HFFc6 (cell line): Measurements from ENCODE around the gene BACE2. TPM values are rescaled to one million over a fixed set of nuclear protein-coding genes. Genes with fewer than 3 reads are reported as not detected.

ENCODE experiments used
- DNase-seq: peaks from one replicate; pipeline ENCODE4 v3.0.0-alpha.2; 2018
- H3K27ac Mint-ChIP-seq: 2 replicates; pipeline ENCODE4 v1.8.0; 2020; ENCODE audit warnings: mild to moderate bottlenecking, mixed read lengths
- H3K27me3 Mint-ChIP-seq: 2 replicates; pipeline ENCODE4 v1.8.0; 2021; ENCODE audit warnings: mild to moderate bottlenecking, moderate library complexity, mixed read lengths; ENCODE audit not compliant: insufficient read depth
- H3K36me3 Mint-ChIP-seq: 2 replicates; pipeline ENCODE4 v1.8.0; 2021; ENCODE audit warnings: low read depth, mixed read lengths
- H3K4me1 Mint-ChIP-seq: 2 replicates; pipeline ENCODE4 v1.8.0; 2020; ENCODE audit warnings: low read depth, mixed read lengths
- H3K4me3 Mint-ChIP-seq: 2 replicates; pipeline ENCODE4 v1.8.0; 2020; ENCODE audit warnings: mild to moderate bottlenecking, moderate library complexity, mixed read lengths
- H3K9me3 Mint-ChIP-seq: 2 replicates; pipeline ENCODE4 v1.8.0; 2020; ENCODE audit warnings: mild to moderate bottlenecking, mixed read lengths
- total RNA-seq, 6 experiments: library from RNA; stranded (reverse); fragmentation: NEBNext Ultra II Directional; extraction: Animal tissue kit (Norgen Biotek cat#: 25700); gene quantifications; 2 replicates in 1 of 6; 3 replicates in 5 of 6; pipeline ENCODE4 v1.2.3, GENCODE V29; 2021
- TF ChIP-seq, protein P1 (sequence below): fragments of 200-600 bp; sonication (generic); IDR thresholded peaks from 2 replicates; pipeline ENCODE4 v1.5.0; 2021; ENCODE audit warnings: antibody characterized with exemption, mild to moderate bottlenecking

BACE2 gene
- total RNA-seq, 6 experiments from 2014 or later: 2.8 to 13.2 (median 3.8) TPM

DNA sequence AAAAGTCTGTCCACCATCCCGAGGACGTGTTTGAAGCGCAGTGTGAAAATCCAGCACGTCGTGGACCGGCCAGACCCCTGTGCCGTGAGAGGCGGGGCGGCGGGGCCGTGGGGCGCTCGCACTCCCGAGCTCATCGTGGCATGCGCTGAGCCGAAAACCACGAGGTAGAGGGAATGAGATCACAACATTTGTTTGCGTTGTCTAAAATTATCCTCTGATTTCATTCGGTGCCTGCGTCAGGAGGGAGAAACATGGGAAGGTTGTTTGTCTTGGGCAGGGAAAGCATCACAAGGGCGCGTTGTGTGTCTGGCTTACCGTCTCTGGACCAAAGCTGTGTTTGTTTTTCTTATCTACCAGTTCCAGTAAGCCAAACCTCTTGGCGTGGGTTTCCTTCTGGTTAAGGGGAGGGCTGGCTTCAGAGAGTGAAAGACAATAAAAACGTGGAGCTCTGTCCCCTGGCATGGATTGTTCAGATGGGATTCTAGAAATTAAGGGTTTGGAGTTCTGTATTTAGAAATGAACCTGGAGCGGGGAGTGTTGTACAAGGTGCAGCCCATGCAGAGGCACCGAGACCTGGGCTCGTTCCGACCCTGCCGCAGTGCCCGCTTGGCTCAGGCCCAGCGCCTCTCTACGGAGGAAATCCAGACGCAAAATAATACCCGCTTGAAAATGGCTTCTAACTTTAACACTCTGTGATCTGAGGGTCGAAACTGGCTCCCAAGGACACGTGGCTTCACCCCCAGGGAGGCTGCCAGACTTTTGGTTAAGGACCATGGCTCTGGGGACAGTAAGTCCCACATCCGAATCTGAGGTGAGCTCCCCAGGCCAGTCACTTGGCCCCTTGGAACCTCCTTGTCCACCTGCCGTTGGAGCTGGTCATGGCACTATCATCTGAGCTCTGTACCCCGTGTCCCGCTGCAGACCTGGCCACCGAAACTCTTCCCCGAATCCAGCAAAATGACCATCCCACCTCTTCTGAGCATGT lies 79.9 kb downstream of the BACE2 start:
- Mint-ChIP-seq H3K27ac (no peak overlapping the region), H3K4me1 (peaks cover 13% of the 10 kb centered on the region; the same call in 1 of the 2 replicates), H3K36me3 (peaks cover 22% of the 10 kb centered on the region), H3K9me3 (peaks cover 65% of the 10 kb centered on the region), H3K4me3 (no peak overlapping the region), H3K27me3 (peaks cover 2% of the 10 kb centered on the region)
- no peak for DNase-seq
- TF ChIP-seq, protein P1, sequence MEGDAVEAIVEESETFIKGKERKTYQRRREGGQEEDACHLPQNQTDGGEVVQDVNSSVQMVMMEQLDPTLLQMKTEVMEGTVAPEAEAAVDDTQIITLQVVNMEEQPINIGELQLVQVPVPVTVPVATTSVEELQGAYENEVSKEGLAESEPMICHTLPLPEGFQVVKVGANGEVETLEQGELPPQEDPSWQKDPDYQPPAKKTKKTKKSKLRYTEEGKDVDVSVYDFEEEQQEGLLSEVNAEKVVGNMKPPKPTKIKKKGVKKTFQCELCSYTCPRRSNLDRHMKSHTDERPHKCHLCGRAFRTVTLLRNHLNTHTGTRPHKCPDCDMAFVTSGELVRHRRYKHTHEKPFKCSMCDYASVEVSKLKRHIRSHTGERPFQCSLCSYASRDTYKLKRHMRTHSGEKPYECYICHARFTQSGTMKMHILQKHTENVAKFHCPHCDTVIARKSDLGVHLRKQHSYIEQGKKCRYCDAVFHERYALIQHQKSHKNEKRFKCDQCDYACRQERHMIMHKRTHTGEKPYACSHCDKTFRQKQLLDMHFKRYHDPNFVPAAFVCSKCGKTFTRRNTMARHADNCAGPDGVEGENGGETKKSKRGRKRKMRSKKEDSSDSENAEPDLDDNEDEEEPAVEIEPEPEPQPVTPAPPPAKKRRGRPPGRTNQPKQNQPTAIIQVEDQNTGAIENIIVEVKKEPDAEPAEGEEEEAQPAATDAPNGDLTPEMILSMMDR: no peak

DNA sequence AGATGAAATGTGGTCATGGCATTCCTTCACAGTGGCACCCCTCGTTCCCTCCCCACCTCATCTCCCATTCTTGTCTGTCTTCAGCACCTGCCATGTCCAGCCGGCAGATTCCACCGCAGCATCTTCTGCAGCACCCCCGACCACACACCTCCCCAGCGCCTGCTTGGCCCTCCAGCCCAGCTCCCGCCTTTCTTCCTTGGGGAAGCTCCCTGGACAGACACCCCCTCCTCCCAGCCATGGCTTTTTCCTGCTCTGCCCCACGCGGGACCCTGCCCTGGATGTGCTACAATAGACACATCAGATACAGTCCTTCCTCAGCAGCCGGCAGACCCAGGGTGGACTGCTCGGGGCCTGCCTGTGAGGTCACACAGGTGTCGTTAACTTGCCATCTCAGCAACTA lies 81.5 kb downstream of the BACE2 start:
- TF ChIP-seq, protein P1: no peak
- H3K9me3 Mint-ChIP-seq: peaks cover 67% of the 10 kb centered on the region
- no peak overlapping the region for H3K4me3 Mint-ChIP-seq
- DNase-seq: no peak
- H3K27me3 Mint-ChIP-seq: peaks cover 2% of the 10 kb centered on the region
- H3K4me1 Mint-ChIP-seq: peaks cover 19% of the 10 kb centered on the region; the same call in 1 of the 2 replicates
- peaks cover 27% of the 10 kb centered on the region for H3K36me3 Mint-ChIP-seq
- H3K27ac Mint-ChIP-seq: no peak overlapping the region

DNA sequence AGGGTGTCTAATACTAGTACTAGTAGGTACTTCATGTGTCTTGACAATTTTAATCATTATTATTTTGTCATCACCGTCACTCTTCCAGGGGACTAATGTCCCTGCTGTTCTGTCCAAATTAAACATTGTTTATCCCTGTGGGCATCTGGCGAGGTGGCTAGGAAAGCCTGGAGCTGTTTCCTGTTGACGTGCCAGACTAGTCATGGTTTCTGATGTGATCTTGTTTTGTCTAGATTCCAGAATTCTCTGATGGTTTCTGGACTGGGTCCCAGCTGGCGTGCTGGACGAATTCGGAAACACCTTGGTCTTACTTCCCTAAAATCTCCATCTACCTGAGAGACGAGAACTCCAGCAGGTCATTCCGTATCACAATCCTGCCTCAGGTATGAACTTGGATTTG lies 82.6 kb downstream of the BACE2 start:
- DNase-seq: no peak
- Mint-ChIP-seq H3K27ac (no peak overlapping the region), H3K36me3 (peaks cover 34% of the 10 kb centered on the region), H3K9me3 (peaks cover 69% of the 10 kb centered on the region), H3K4me1 (peaks cover 20% of the 10 kb centered on the region; the same call in 1 of the 2 replicates), H3K27me3 (peaks cover 2% of the 10 kb centered on the region), H3K4me3 (no peak overlapping the region)
- TF ChIP-seq, protein P1: no peak

DNA sequence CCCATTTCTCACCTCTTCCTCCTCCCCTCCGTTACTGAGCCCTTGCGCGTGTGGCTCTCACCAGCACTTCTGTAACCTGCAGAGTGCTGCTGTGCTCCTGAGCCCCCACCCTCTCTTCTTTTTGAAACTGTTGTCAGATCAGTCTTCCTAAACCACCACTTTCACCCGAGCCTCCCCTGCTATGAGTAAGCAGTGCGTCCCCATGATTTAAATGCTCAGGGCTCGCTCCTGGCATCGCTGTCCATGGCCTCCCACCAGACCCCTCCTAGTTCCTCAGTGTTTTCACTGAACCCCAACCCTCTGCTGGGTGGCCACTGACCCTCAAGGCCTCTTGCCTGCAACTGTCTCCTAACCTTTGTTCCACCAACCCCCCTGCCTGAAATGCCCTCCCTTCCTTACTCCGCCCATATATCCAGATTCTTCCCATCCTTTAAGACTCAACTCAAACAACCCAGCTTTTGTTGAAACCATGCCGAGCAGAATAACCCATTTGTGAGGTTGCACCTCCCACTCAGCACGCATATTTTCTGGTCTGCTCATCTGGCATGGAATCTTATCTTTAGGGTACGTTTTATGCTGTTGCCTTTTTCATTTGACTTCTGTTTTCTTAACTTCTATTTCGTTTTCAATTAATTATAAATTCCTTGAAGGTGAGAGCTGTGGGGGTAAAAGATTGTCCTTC lies 84.1 kb downstream of the BACE2 start:
- DNase-seq: peak; percentile 12
- H3K4me3 Mint-ChIP-seq: 0 out of 2 replicates have a peak overlapping the region, but pooled peaks have one; percentile 9
- TF ChIP-seq, protein P1: no peak
- H3K36me3 Mint-ChIP-seq: peaks cover 41% of the 10 kb centered on the region
- H3K27ac Mint-ChIP-seq: peak overlapping the region; percentile 56; the same call in 1 of the 2 replicates
- peaks cover 2% of the 10 kb centered on the region for H3K27me3 Mint-ChIP-seq
- peaks cover 20% of the 10 kb centered on the region; the same call in 1 of the 2 replicates for H3K4me1 Mint-ChIP-seq
- peaks cover 70% of the 10 kb centered on the region for H3K9me3 Mint-ChIP-seq

DNA sequence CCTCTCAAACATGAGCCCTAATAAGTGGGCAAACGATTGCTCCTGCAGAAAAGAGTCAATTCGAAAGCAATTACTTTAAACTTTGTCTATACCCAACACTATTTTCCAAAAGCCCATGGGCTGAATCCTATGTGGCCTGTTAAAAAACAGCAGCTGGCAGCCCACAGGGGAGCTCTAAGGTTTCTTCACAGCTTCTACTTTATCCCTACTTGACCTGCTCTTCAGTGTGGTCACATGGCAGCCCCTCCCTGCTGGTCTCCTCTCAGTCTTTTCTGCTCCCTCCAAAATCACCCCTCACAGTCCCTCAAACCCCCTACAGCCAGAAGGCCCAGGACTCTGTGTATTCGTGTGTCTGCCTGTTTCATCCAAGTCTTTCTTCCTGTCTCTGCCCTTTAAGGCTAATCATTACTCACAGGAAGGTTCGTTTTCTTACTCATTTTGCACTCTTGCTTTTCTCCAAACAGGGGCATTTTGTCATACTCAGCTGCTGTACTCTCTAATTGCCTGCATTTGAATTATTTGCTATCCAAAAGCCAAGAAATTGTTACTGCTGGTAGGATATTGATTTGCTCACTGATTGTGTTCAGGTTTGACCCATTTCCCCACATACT lies 86.2 kb downstream of the BACE2 start:
- H3K27me3 Mint-ChIP-seq: peaks cover 2% of the 10 kb centered on the region
- H3K27ac Mint-ChIP-seq: no peak overlapping the region
- DNase-seq: no peak
- H3K4me3 Mint-ChIP-seq: no peak overlapping the region
- peaks cover 20% of the 10 kb centered on the region; the same call in 1 of the 2 replicates for H3K4me1 Mint-ChIP-seq
- peaks cover 38% of the 10 kb centered on the region for H3K36me3 Mint-ChIP-seq
- H3K9me3 Mint-ChIP-seq: peaks cover 56% of the 10 kb centered on the region
- TF ChIP-seq, protein P1: no peak
